ENCODE results near the gene ZNF770.

- TF ChIP-seq POLR2AphosphoS5 (IDR thresholded peaks at IDR 0.05) (no peak), CTCF (IDR thresholded peaks at IDR 0.05 in 8 of 11, conservative IDR thresholded peaks at IDR 0.05 in 3 of 11) (no peak), POLR2A (IDR thresholded peaks at IDR 0.05) (no peak)
Observed at GRCh38 chr15:34951993-34952392, 36.1 kb downstream of the ZNF770 start.

Data from spleen (tissue), 7 donors.